ENCODE measurements around the gene EFR3B. TPM values are rescaled to one million over a fixed set of nuclear protein-coding genes. Genes with fewer than 3 reads are reported as not detected.

The EFR3B gene
- polyA plus RNA-seq, 1 of the 3 experiments (the other 2 are of a cell fraction): 1.5 TPM

DNA sequence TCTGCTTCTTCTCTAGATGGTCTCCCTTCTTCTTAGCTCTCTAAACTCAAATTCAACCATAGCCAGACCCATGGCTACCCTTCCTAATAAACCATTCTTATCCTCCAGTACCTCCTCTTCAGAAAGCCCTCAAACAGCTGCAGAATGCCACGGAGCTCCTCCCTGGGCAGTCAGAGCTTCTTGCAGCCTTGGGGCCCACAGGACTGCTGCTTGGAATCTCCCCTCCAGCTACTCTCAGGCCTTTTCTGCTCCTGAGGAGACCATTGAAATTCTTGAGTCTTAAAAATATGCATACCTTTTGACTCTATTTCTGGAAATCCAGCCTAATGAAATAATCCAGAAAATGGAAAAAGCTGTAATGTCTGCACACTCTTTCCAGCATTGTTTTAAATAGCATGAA is 30.7 kb downstream of the EFR3B start:
- WGBS (ENCODE audit: low lambda C conversion rate): 93% methylated on average over 1 of the region's 1 CpG
- POLR2A ChIA-PET: no interaction called here

DNA sequence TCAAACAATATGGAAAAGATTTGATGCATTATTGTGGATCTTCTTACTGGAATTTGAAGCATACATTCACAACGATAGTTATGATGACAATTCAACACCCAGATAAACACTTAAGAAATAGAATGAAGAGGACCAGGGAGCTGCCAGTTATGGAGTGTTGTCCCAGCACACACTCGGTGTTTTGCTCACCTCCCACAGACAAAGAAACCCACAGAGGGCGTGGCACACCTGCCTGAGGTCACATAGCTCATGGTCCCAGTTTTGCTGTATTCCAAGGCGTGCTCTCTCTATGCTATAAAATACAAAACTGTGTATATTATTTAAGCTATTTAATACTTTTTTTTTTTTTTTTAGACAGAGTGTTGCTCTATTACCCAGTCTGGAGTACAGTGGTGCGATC is 31.1 kb downstream of the EFR3B start:
- CTCF ChIA-PET: interaction anchor here (1.1 to 1.9 kb wide), 4 partner anchors 9 to 97 kb away, joined by 3 to 11 read pairs (median 4); no protein-coding TSS in a partner anchor

More for the DNA sequence above, 30.7 kb downstream of the EFR3B start:
- no peak for DNase-seq
- no peak overlapping the region for H3K4me3 ChIP-seq (ENCODE audit: low read depth in 2 of 2, low read length in 1 of 2)
- CTCF ChIA-PET: interaction anchor here (1.1 to 1.9 kb wide), 4 partner anchors 8 to 97 kb away, joined by 3 to 11 read pairs (median 4); no protein-coding TSS in a partner anchor
- peaks cover 20% of the 10 kb centered on the region for H4K20me1 ChIP-seq (ENCODE audit: insufficient read depth)
- H3K79me2 ChIP-seq (ENCODE audit: insufficient read depth): no peaks in the 10 kb centered on the region
- no peaks in the 10 kb centered on the region for H3K9me3 ChIP-seq
- H3K27ac ChIP-seq (ENCODE audit: low read depth in 2 of 2, low read length in 1 of 2): no peak overlapping the region
- no peak for TF ChIP-seq ELF1 (IDR thresholded peaks at IDR 0.05)
- TF ChIP-seq NRF1 (IDR thresholded peaks at IDR 0.05; ENCODE audit: low read depth, low read length): no peak
- no peak for TF ChIP-seq RXRA (IDR thresholded peaks at IDR 0.05; ENCODE audit: borderline replicate concordance, low read depth)
- TF ChIP-seq TAF1 (IDR thresholded peaks at IDR 0.05; ENCODE audit: borderline replicate concordance, low read depth, low read length): no peak
- TF ChIP-seq CHD2 (IDR thresholded peaks at IDR 0.05; ENCODE audit: low read length, partially characterized antibody): no peak
- TF ChIP-seq FOXM1 (IDR thresholded peaks at IDR 0.05; ENCODE audit: low read depth): no peak
- no peak for TF ChIP-seq RCOR1 (IDR thresholded peaks at IDR 0.05; ENCODE audit: low read length)
- no peak overlapping the region for H2AFZ ChIP-seq (ENCODE audit: low read depth)
- peaks cover 11% of the 10 kb centered on the region for H3F3A ChIP-seq (replicated peaks; ENCODE audit: insufficient read depth)
- no peak overlapping the region for H3K4me2 ChIP-seq
- no peak overlapping the region for H3K9ac ChIP-seq
- no peaks in the 10 kb centered on the region for H3K9me2 ChIP-seq
- H3K4me1 ChIP-seq (ENCODE audit: control insufficient read depth in 1 of 2, insufficient read depth in 2 of 2, low read depth in 1 of 2, low read length in 1 of 2): peaks cover 3 to 22% of the 10 kb centered on the region in 2 experiments; a peak in 3 of 4 replicates
- H3K27me3 ChIP-seq (ENCODE audit: insufficient read depth): no peaks in the 10 kb centered on the region
- H3K36me3 ChIP-seq (replicated peaks in 1 of 2; ENCODE audit: control insufficient read depth in 1 of 2, insufficient read depth in 2 of 2, low read length in 1 of 2): no peaks in the 10 kb centered on the region

More for the DNA sequence above, 31.1 kb downstream of the EFR3B start:
- Histone ChIP-seq H3K27ac (ENCODE audit: low read depth in 2 of 2, low read length in 1 of 2) (no peak overlapping the region), H3K79me2 (ENCODE audit: insufficient read depth) (no peaks in the 10 kb centered on the region), H3K4me3 (ENCODE audit: low read depth in 2 of 2, low read length in 1 of 2) (no peak overlapping the region), H3K9me3 (no peaks in the 10 kb centered on the region), H3K9ac (no peak overlapping the region), H4K20me1 (ENCODE audit: insufficient read depth) (peaks cover 24% of the 10 kb centered on the region), H3K9me2 (no peaks in the 10 kb centered on the region), H3K4me1 (ENCODE audit: control insufficient read depth in 1 of 2, insufficient read depth in 2 of 2, low read depth in 1 of 2, low read length in 1 of 2) (peaks cover 6 to 22% of the 10 kb centered on the region in 2 experiments; a peak in 3 of 4 replicates), H3F3A (replicated peaks; ENCODE audit: insufficient read depth) (peaks cover 14% of the 10 kb centered on the region), H2AFZ (ENCODE audit: low read depth) (no peak overlapping the region), H3K4me2 (no peak overlapping the region), H3K36me3 (replicated peaks in 1 of 2; ENCODE audit: control insufficient read depth in 1 of 2, insufficient read depth in 2 of 2, low read length in 1 of 2) (no peaks in the 10 kb centered on the region), H3K27me3 (ENCODE audit: insufficient read depth) (no peaks in the 10 kb centered on the region)
- 97% methylated on average over 5 of the region's 5 CpGs for WGBS (ENCODE audit: low lambda C conversion rate)
- no peak for DNase-seq
- TF ChIP-seq, protein P1, sequence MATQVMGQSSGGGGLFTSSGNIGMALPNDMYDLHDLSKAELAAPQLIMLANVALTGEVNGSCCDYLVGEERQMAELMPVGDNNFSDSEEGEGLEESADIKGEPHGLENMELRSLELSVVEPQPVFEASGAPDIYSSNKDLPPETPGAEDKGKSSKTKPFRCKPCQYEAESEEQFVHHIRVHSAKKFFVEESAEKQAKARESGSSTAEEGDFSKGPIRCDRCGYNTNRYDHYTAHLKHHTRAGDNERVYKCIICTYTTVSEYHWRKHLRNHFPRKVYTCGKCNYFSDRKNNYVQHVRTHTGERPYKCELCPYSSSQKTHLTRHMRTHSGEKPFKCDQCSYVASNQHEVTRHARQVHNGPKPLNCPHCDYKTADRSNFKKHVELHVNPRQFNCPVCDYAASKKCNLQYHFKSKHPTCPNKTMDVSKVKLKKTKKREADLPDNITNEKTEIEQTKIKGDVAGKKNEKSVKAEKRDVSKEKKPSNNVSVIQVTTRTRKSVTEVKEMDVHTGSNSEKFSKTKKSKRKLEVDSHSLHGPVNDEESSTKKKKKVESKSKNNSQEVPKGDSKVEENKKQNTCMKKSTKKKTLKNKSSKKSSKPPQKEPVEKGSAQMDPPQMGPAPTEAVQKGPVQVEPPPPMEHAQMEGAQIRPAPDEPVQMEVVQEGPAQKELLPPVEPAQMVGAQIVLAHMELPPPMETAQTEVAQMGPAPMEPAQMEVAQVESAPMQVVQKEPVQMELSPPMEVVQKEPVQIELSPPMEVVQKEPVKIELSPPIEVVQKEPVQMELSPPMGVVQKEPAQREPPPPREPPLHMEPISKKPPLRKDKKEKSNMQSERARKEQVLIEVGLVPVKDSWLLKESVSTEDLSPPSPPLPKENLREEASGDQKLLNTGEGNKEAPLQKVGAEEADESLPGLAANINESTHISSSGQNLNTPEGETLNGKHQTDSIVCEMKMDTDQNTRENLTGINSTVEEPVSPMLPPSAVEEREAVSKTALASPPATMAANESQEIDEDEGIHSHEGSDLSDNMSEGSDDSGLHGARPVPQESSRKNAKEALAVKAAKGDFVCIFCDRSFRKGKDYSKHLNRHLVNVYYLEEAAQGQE (IDR thresholded peaks at IDR 0.05; ENCODE audit: low read depth, low read length): no peak
- TF ChIP-seq, protein P2, sequence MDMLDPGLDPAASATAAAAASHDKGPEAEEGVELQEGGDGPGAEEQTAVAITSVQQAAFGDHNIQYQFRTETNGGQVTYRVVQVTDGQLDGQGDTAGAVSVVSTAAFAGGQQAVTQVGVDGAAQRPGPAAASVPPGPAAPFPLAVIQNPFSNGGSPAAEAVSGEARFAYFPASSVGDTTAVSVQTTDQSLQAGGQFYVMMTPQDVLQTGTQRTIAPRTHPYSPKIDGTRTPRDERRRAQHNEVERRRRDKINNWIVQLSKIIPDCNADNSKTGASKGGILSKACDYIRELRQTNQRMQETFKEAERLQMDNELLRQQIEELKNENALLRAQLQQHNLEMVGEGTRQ (IDR thresholded peaks at IDR 0.05; ENCODE audit: borderline replicate concordance, low read depth, low read length): no peak
- no peak for TF ChIP-seq TEAD4 (IDR thresholded peaks at IDR 0.05; ENCODE audit: borderline replicate concordance, insufficient read depth)
- TF ChIP-seq, protein P3, sequence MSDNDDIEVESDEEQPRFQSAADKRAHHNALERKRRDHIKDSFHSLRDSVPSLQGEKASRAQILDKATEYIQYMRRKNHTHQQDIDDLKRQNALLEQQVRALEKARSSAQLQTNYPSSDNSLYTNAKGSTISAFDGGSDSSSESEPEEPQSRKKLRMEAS (IDR thresholded peaks at IDR 0.05; ENCODE audit: low read depth): no peak
- TF ChIP-seq MXI1 (IDR thresholded peaks at IDR 0.05; ENCODE audit: low read depth, low read length): no peak
- TF ChIP-seq YY1 (IDR thresholded peaks at IDR 0.05; ENCODE audit: low read depth): no peak
- no peak for TF ChIP-seq EP300 (IDR thresholded peaks at IDR 0.05; ENCODE audit: borderline replicate concordance in 1 of 2, low read depth in 1 of 2, low read length in 1 of 2)
- no peak for TF ChIP-seq GATA2 (CRISPR knock-in tag; IDR thresholded peaks at IDR 0.05)
- no peak for TF ChIP-seq MEF2A (IDR thresholded peaks at IDR 0.05; ENCODE audit: borderline replicate concordance, low read depth)
- no peak for TF ChIP-seq POLR2AphosphoS5 (IDR thresholded peaks at IDR 0.05; ENCODE audit: low read depth, low read length)
- no peak for TF ChIP-seq FOXM1 (IDR thresholded peaks at IDR 0.05; ENCODE audit: low read depth)
- no peak for TF ChIP-seq RCOR1 (IDR thresholded peaks at IDR 0.05; ENCODE audit: low read length)
- TF ChIP-seq, protein P4, sequence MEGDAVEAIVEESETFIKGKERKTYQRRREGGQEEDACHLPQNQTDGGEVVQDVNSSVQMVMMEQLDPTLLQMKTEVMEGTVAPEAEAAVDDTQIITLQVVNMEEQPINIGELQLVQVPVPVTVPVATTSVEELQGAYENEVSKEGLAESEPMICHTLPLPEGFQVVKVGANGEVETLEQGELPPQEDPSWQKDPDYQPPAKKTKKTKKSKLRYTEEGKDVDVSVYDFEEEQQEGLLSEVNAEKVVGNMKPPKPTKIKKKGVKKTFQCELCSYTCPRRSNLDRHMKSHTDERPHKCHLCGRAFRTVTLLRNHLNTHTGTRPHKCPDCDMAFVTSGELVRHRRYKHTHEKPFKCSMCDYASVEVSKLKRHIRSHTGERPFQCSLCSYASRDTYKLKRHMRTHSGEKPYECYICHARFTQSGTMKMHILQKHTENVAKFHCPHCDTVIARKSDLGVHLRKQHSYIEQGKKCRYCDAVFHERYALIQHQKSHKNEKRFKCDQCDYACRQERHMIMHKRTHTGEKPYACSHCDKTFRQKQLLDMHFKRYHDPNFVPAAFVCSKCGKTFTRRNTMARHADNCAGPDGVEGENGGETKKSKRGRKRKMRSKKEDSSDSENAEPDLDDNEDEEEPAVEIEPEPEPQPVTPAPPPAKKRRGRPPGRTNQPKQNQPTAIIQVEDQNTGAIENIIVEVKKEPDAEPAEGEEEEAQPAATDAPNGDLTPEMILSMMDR (IDR thresholded peaks at IDR 0.05): no peak
- TF ChIP-seq NRF1 (IDR thresholded peaks at IDR 0.05; ENCODE audit: low read depth, low read length): no peak
- TF ChIP-seq SMC3 (IDR thresholded peaks at IDR 0.05; ENCODE audit: low read depth, low read length): no peak
- POLR2A ChIA-PET: no interaction called here

All from SK-N-SH (cell line).